GM20000 (cell line): ENCODE data around the gene KIF6.

ENCODE experiments used
- DNase-seq: peaks from one replicate; pipeline ENCODE4 v3.0.0; 2012; ENCODE audit warnings: low spot score
- TF ChIP-seq, protein P1 (sequence below): IDR thresholded peaks from 2 replicates; pipeline ENCODE4 v1.5.1; 2012; ENCODE audit warnings: mild to moderate bottlenecking, control low read depth; ENCODE audit errors: extremely low read depth, missing control alignments

Gene KIF6

DNA sequence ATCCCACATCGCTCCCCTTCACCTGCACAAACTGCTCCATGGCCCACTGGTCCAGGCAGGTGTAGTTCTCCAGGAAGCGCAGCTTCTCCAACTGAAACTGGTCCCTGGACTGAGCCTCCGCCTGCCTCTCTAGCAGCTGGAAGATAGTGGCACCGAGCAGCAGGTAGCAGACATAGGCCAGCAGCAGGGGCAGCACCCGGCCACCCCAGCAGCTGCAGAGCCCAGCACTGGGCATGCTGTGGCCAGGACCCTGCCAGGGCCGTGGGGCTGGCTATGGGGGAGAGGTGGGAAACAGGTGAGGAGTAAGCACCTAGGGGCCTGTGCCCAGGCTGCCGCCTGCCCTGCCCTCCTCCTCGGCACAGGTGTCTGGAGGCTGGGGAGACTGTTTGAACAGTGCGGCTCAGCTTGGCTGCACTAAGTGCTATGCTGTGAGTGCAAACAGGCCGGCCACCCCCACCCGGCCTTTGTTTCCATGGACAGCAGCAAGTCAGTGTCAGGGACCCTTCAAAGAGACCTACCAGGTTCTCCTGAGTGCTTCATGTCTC lies 402.8 kb downstream of the KIF6 start, which contains the start of gene KCNK16:
Gene KCNK16, minus strand, starts transcription at position 397 of the 545 bp plus-strand sequence. Its CDS starts 162 bp downstream, at position 235.
- DNase-seq = no peak
- TF ChIP-seq, protein P1, sequence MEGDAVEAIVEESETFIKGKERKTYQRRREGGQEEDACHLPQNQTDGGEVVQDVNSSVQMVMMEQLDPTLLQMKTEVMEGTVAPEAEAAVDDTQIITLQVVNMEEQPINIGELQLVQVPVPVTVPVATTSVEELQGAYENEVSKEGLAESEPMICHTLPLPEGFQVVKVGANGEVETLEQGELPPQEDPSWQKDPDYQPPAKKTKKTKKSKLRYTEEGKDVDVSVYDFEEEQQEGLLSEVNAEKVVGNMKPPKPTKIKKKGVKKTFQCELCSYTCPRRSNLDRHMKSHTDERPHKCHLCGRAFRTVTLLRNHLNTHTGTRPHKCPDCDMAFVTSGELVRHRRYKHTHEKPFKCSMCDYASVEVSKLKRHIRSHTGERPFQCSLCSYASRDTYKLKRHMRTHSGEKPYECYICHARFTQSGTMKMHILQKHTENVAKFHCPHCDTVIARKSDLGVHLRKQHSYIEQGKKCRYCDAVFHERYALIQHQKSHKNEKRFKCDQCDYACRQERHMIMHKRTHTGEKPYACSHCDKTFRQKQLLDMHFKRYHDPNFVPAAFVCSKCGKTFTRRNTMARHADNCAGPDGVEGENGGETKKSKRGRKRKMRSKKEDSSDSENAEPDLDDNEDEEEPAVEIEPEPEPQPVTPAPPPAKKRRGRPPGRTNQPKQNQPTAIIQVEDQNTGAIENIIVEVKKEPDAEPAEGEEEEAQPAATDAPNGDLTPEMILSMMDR = no peak

DNA sequence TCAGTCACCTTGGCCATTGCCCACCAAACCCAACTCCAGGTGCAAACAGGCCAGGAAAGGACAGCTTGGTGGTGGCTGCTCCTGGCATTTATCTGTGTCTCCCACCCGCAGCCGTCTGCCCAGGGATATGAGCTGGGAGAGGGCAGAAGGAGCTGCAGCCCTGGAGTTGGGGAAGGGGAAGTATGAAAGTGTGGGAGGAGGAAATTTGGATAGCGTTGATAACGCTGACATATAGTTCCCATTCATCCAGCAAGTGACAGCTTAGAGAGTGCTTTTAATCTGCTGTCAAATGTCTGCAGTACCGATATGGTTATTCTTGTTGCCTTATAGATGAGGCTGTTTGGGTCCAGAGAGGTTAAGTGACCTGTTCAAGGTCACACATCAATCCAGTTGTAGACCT lies 403.4 kb downstream of the KIF6 start:
- TF ChIP-seq, protein P1 = no peak
- no peak for DNase-seq

DNA sequence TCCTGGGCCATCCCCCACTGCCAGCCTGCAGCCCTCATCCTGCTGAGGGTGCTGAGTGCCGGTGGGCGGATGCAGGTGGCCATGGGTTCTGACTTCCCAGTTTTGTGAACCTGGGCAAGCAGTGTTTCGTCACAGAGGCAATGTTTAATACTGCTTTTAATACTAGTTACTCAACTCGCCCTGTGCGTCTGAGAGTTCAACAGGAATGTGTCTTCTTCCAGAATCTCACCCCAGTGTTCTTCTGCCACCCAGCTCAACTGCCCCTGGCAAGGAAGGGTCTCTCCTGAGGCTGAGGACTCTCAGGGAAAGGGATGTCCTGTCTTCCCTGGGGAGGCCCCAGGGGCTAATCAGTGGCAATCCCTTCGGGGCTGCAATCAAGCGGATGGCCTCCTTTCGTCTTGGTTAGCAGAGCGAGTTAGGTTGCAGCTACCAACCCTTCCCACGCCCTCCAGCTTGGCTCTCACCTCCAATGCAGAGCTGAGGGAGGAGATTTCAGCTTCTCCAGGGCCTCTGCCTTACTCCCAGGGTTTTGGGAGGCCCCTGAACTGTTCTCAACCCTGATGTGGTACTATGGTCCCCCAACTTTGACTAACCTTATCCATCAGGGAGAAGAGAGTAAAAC lies 404.7 kb downstream of the KIF6 start:
- no peak for DNase-seq
- TF ChIP-seq, protein P1 = no peak

- DNase-seq = no peak
- TF ChIP-seq, protein P1 = no peak
These were observed 405.4 kb downstream of the KIF6 start for GRCh38 chr6:39319621-39320362.

DNA sequence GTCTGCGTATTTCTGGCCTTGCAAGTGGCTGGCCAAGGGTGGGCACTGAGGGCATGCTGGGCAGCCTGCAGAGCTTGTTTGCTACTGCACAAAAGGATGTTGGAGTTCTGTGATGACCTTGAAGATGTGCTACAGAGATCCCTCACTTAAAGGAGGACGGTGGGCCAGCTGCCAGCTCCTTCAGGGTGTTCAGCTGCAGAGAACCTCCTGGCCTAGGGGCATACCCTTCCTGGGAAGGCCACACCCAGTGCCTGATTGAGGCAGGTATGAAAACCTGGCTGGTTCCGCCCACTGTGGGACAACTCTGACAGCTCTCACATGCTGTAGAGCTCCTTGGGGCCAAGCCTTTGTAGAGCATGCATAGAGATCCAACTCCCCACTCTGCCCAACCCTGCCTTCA lies 408.0 kb downstream of the KIF6 start:
- TF ChIP-seq, protein P1 = no peak

DNA sequence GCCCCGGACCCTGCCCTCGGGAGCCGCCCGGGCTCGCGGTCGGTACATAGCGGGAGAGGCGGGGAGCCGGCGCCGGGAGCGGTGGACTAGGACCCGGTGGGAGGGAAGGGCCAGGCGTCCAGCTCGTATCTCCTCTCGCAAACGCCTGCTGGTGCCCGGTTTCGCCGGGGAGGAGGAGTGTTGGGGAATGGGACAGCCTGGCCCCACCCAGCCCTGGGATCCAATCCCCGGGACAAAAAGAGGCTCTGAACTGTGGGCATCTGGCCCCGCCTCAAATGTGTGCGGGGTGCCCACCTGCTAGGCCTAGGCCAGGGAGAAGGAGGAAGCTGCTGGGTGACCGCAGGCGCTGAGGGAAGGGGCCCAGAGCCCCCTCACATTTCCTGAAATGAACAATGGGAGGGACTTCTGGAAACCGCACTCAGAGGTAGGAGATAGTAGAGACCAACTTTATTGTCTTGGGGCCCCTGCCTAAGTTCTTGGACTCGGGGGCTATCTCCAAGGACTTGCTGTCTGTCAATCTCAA lies 410.9 kb downstream of the KIF6 start, which contains the start of gene KCNK17:
Gene KCNK17, minus strand, starts transcription at position 147 of the 523 bp plus-strand sequence. Its CDS starts 99 bp downstream, at position 48.
- no peak for DNase-seq

More for the DNA sequence above, 408.0 kb downstream of the KIF6 start:
- DNase-seq = no peak

More for the DNA sequence above, 410.9 kb downstream of the KIF6 start, which contains the start of gene KCNK17:
- TF ChIP-seq, protein P1 = no peak
